PC-9 (cell line): ENCODE measurements around the gene MFSD11. TPM values are rescaled to one million over a fixed set of nuclear protein-coding genes. Genes with fewer than 3 reads are reported as not detected.

Experiments
- BruUV-seq: library from RNA; stranded (reverse); fragments of 400-500 nt; replicated peaks from 2 replicates; lab custom pipeline; 2021; lab: Mats Ljungman, UMichigan
- CTCF ChIA-PET: fragments of 300-600 bp; sonication (Branson Sonifier 250); formaldehyde crosslinking; loops from one replicate; lab custom pipeline; 2022; ENCODE audit warnings: antibody characterized with exemption; lab: Charles Lee
- POLR2A ChIA-PET: fragments of 300-600 bp; sonication (Branson Sonifier 250); formaldehyde crosslinking; loops from one replicate; lab custom pipeline; 2022; ENCODE audit warnings: antibody characterized with exemption; ENCODE audit not compliant: unreplicated experiment; lab: Charles Lee
- DNase-seq, 2 experiments: peaks; one replicate each; pipeline versions ENCODE4 v3.0.0 to v3.0.0-alpha.2; 2015 to 2022; ENCODE audit warnings: mixed read lengths in 1 of 2
- H2AFZ ChIP-seq: fragments of 200-600 bp; sonication (generic); 2 replicates; pipeline ENCODE4 v1.8.1; 2017; ENCODE audit warnings: antibody characterized with exemption
- H3F3A ChIP-seq: fragments of 200-600 bp; sonication (generic); 2 replicates; pipeline ENCODE4 v1.8.1; 2017; ENCODE audit warnings: antibody characterized with exemption, mild to moderate bottlenecking, low read depth; ENCODE audit not compliant: insufficient read depth
- H3K27ac ChIP-seq: fragments of 200-600 bp; sonication (generic); 2 replicates; pipeline ENCODE4 v1.6.1; 2016; ENCODE audit warnings: mixed run types
- H3K27me3 ChIP-seq: fragments of 200-600 bp; sonication (generic); 2 replicates; pipeline ENCODE4 v1.6.1; 2016; ENCODE audit warnings: low read depth, mixed run types; ENCODE audit not compliant: insufficient read depth
- H3K36me3 ChIP-seq: fragments of 200-600 bp; sonication (generic); 2 replicates; pipeline ENCODE4 v1.6.1; 2016; ENCODE audit warnings: low read depth, mixed run types
- H3K4me1 ChIP-seq: fragments of 200-600 bp; sonication (generic); replicated peaks from 2 replicates; pipeline ENCODE4 v1.6.1; 2016; ENCODE audit warnings: mixed run types; ENCODE audit not compliant: insufficient read depth
- H3K4me2 ChIP-seq: fragments of 200-600 bp; sonication (generic); 2 replicates; pipeline ENCODE4 v1.6.1; 2017; ENCODE audit warnings: mixed run types
- H3K4me3 ChIP-seq: fragments of 200-600 bp; sonication (generic); 2 replicates; pipeline ENCODE4 v1.6.1; 2016; ENCODE audit warnings: mixed run types
- H3K79me2 ChIP-seq: fragments of 200-600 bp; sonication (generic); 2 replicates; pipeline ENCODE4 v1.6.1; 2017; ENCODE audit warnings: low read depth, mixed run types
- H3K9me2 ChIP-seq: fragments of 200-600 bp; sonication (generic); 2 replicates; pipeline ENCODE4 v1.8.1; 2017; ENCODE audit warnings: mild to moderate bottlenecking; ENCODE audit not compliant: insufficient read depth
- H3K9me3 ChIP-seq: fragments of 200-600 bp; sonication (generic); 2 replicates; pipeline ENCODE4 v1.8.1; 2016; ENCODE audit warnings: low read depth; ENCODE audit not compliant: insufficient read depth
- H4K20me1 ChIP-seq: fragments of 200-600 bp; sonication (generic); 2 replicates; pipeline ENCODE4 v1.8.1; 2017; ENCODE audit not compliant: insufficient read depth
- EZH2 ChIP-seq: fragments of 200-600 bp; sonication (generic); IDR thresholded peaks from 2 replicates; pipeline ENCODE4 v1.8.0; 2017; ENCODE audit warnings: antibody characterized with exemption, low read depth
- intact Hi-C: fragments of 100-400 bp; cut with micrococcal nuclease; formaldehyde crosslinking; loops from one replicate; pipeline ENCODE4 v1.10.0; 2022; ENCODE audit not compliant: unreplicated experiment
- total RNA-seq: library from RNA; stranded (reverse); gene quantifications from 2 replicates; pipeline ENCODE4 v1.2.3, GENCODE V29; 2021
- TF ChIP-seq, protein P1 (sequence below): fragments of 200-600 bp; sonication (generic); conservative IDR thresholded peaks from 2 replicates; pipeline ENCODE4 v1.6.1; 2017; ENCODE audit warnings: mixed run types, antibody characterized with exemption, mild to moderate bottlenecking, moderate library complexity

Gene MFSD11
- total RNA-seq, 1 experiment from 2014 or later = 47.3 TPM

DNA sequence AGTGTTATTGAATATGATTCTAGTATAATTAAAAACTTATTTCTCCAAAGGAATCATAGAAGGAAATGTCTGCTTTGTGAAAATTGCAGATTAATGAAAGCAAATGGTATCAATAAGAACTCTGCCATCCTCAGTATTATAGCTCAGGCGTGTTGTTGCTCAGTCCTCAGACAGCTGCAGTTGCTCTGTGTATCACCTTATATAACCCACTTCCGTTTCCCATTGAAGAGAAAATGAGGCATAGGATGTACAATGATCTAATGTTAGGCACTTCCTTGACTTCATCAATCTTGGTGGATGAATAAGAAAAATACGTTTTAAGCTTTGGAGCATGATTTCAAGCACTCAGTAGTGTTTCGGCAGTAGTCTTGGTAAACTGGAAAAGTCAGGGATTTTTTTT is 14.1 kb downstream of the MFSD11 start:
- no peaks in the 10 kb centered on the region for H3K79me2 ChIP-seq
- H3K4me3 ChIP-seq = no peak overlapping the region
- no peaks in the 10 kb centered on the region for H3K36me3 ChIP-seq
- no TSS peak for BruUV-seq
- no peaks in the 10 kb centered on the region for H3K27me3 ChIP-seq
- no peak for DNase-seq
- H3F3A ChIP-seq = no peaks in the 10 kb centered on the region
- no peaks in the 10 kb centered on the region for H3K9me2 ChIP-seq
- intact Hi-C loops = no loop called here
- H2AFZ ChIP-seq = no peak overlapping the region
- H4K20me1 ChIP-seq = no peaks in the 10 kb centered on the region
- H3K4me2 ChIP-seq = no peak overlapping the region
- POLR2A ChIA-PET = no interaction called here
- TF ChIP-seq, protein P1, sequence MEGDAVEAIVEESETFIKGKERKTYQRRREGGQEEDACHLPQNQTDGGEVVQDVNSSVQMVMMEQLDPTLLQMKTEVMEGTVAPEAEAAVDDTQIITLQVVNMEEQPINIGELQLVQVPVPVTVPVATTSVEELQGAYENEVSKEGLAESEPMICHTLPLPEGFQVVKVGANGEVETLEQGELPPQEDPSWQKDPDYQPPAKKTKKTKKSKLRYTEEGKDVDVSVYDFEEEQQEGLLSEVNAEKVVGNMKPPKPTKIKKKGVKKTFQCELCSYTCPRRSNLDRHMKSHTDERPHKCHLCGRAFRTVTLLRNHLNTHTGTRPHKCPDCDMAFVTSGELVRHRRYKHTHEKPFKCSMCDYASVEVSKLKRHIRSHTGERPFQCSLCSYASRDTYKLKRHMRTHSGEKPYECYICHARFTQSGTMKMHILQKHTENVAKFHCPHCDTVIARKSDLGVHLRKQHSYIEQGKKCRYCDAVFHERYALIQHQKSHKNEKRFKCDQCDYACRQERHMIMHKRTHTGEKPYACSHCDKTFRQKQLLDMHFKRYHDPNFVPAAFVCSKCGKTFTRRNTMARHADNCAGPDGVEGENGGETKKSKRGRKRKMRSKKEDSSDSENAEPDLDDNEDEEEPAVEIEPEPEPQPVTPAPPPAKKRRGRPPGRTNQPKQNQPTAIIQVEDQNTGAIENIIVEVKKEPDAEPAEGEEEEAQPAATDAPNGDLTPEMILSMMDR = no peak
- TF ChIP-seq EZH2 = no peak
- H3K4me1 ChIP-seq = no peaks in the 10 kb centered on the region
- H3K27ac ChIP-seq = no peak overlapping the region
- CTCF ChIA-PET = no interaction called here
- H3K9me3 ChIP-seq = no peaks in the 10 kb centered on the region

DNA sequence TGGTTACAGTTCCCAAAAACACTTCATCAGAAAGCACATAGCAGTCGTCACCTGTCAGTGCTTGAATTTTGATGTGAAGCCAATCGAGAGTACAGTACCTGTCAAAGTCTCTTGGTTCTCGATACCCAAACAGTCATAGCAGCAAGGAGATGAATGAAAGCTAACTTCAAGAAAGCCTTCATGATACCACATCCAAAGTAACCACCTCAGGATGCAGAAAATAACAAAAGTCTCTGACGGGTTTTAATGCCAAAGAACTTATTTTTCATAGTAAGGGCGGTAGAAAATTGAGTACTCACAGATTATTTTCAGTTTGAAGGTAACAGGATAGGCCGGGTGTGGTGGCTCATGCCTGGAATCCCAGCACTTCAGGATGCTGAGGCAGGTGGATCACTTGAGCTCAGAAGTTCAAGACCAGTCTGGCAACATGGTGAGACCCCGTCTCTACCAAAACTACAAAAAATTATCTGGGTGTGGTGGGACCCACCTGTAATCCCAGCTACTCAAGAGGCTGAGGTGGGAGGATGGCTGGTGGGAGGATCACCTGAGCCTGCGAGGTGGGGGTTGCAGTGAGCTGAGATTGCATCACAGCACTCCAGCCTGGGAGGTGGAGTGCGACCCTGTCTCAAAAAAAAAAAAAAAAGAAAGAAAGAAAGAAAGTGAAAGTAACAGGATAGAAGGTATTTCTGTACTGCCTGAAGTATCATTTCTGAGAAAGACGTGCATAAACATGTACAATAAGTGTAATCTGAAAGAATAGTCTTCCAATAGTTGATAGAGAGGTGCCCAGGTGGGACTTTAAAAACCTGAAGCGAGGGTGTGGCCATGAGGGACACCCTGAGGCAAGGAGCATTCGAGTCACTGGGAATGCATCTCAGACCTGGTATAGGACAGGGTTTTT is 15.4 kb downstream of the MFSD11 start:
- no TSS peak for BruUV-seq
- POLR2A ChIA-PET = no interaction called here
- no peak overlapping the region for H3K4me2 ChIP-seq
- H4K20me1 ChIP-seq = no peaks in the 10 kb centered on the region
- no peaks in the 10 kb centered on the region for H3K27me3 ChIP-seq
- no peaks in the 10 kb centered on the region for H3K9me2 ChIP-seq
- H3K9me3 ChIP-seq = no peaks in the 10 kb centered on the region
- CTCF ChIA-PET = interaction anchor here (0.6 kb wide), 1 partner anchor 335 kb away, joined by 5 read pairs; no protein-coding TSS in a partner anchor
- H3K4me1 ChIP-seq = no peaks in the 10 kb centered on the region
- intact Hi-C loops = no loop called here
- no peaks in the 10 kb centered on the region for H3K79me2 ChIP-seq
- no peak overlapping the region for H2AFZ ChIP-seq
- no peak overlapping the region for H3K27ac ChIP-seq
- DNase-seq = no peak
- no peaks in the 10 kb centered on the region for H3K36me3 ChIP-seq
- no peak overlapping the region for H3K4me3 ChIP-seq
- no peak for TF ChIP-seq EZH2
- TF ChIP-seq, protein P1 = no peak
- H3F3A ChIP-seq = no peaks in the 10 kb centered on the region

DNA sequence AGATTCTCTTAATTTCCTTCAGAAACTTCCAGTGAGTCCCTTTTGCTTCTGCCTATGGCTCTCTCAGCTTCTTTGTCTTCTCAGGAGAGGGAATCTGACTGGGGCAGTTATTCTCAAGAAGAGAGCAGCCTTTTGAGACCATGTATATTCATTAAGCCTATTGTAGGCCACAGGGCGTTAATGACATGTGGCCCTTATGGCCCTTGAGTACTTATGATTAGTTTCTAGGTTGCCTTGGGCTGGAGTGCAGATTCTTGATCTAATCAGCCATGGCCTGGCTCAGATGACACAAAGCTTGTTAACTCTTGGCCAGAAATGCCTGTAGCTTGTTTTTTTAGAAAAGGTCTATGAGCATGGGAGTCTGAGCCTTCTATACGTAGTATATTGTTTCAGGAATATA is 17.4 kb downstream of the MFSD11 start:
- POLR2A ChIA-PET = no interaction called here
- H3K9me2 ChIP-seq = no peaks in the 10 kb centered on the region
- H2AFZ ChIP-seq = no peak overlapping the region
- no peaks in the 10 kb centered on the region for H3K9me3 ChIP-seq
- no peak overlapping the region for H3K27ac ChIP-seq
- H3K79me2 ChIP-seq = no peaks in the 10 kb centered on the region
- no peaks in the 10 kb centered on the region for H3K36me3 ChIP-seq
- H3K27me3 ChIP-seq = no peaks in the 10 kb centered on the region
- no peaks in the 10 kb centered on the region for H3K4me1 ChIP-seq
- CTCF ChIA-PET = interaction anchor here (0.6 kb wide), 1 partner anchor 10 kb away, joined by 3 read pairs; no protein-coding TSS in a partner anchor
- H3F3A ChIP-seq = no peaks in the 10 kb centered on the region
- H3K4me2 ChIP-seq = no peak overlapping the region
- no peak for DNase-seq
- BruUV-seq = no TSS peak
- no peak overlapping the region for H3K4me3 ChIP-seq
- no peaks in the 10 kb centered on the region for H4K20me1 ChIP-seq
- TF ChIP-seq EZH2 = no peak
- TF ChIP-seq, protein P1 = no peak
- intact Hi-C loops = no loop called here
